CMK (cell line): Measurements from ENCODE around the gene TDO2.
"Not testable (repeated sequence)": the region's sequence is repeated elsewhere in the genome, so short reads cannot be mapped to it uniquely, and the experiment has no call there.

Experiments used
- DNase-seq: peaks from one replicate; pipeline ENCODE4 v3.0.0-alpha.2; 2010; ENCODE audit warnings: low read depth

Gene TDO2

DNA sequence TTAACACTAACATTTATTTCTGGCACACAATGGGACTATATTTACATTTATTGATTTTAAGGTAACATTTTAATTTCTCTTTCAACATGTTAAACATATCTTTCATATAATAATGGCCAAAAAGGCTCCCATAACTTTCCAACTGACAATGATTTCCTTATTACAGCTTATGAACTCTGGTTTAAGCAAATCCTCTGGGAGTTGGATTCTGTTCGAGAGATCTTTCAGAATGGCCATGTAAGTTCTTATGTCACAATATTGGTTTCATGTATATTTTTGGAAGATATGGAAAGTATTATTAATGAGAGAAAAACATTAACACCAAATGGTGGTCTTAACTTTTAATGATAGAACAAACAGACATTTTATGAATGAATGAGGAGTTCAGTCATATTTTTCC is 4.1 kb downstream of the TDO2 start:
- DNase-seq: no peak

DNA sequence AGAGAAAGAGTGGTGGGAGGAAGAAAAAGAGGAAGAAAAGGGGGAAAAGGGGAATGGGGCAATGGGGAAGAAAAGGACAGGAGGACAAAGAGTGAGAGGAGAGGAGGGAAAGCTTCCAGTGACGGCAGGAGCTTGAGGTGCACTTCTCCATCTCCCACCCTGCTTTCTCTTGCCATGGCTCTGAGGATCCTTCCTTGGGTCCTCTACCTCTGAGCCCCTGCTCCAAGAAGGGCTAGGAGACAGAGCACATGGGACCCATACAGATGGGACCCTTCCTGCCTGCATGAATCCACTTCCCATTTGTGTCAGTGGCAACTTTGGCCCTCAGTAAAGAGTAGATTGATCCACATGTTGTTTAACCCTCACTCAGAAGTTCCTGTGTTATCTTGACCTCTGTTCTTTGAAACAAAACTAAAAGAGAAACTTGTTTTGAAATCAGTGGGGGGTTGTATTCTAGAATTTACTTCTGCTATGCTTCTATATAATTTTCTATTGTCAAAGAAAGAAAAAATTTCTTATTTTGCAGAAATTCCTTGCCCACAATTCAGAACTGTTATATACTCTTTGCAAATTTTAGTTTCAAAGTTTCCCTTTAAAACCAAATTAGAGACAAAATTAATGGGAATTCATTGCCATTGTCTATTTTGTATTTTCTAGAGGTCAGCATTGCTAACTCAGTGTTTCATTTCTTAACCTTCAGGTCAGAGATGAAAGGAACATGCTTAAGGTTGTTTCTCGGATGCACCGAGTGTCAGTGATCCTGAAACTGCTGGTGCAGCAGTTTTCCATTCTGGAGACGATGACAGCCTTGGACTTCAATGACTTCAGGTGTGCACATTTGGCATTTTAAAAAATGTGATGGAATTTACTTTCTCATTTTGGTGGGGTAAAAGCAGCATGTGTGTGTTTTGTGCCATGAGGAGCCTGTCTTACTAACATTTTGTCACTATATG is 5.0 kb downstream of the TDO2 start:
- DNase-seq: no peak

- no peak for DNase-seq
These were observed 6.2 kb downstream of the TDO2 start for GRCh38 chr4:155909615-155910226.

DNA sequence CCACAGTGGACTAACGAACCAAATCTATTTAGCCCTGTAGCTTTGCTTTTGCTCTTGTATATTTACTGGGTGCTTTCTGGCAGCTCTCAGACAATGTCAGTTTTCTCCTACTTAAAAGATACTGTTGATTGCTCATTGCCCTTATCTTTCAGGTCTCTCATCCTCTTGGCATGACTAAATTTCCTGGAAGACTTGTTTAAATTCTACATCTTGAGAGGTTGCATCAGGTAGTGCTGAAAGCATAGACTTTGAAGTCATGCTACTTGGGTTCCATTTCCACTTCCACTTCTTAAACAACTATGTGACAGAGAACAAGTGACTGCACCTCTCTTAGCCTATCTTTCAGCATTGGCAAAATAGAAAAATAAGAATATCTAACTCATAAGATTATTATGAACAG is 8.4 kb downstream of the TDO2 start:
- no peak for DNase-seq

- DNase-seq: no peak
These were observed 11.3 kb downstream of the TDO2 start for GRCh38 chr4:155914782-155915181.

GRCh38 chr4:155921597-155921996 is 18.1 kb downstream of the TDO2 start:
- no peak for DNase-seq

DNA sequence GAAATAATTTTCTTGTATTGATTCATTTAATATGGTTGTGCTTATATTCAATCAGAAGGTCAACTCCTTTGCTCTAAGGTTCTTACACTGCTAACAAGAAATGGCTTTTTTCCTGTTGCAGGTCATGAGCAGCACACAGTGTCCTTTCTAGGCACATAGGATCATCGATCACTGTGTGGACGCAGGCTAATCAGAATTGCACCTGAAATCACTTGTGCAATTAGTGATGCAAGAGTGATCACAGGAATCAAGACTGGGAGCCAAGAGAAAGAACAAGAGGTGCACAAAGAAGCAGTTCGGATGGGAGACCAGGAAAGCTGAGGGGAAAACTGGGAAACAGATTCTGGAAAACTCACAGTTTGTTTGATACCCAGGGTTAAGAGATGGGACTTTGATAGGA is 21.1 kb downstream of the TDO2 start:
- no peak for DNase-seq

DNA sequence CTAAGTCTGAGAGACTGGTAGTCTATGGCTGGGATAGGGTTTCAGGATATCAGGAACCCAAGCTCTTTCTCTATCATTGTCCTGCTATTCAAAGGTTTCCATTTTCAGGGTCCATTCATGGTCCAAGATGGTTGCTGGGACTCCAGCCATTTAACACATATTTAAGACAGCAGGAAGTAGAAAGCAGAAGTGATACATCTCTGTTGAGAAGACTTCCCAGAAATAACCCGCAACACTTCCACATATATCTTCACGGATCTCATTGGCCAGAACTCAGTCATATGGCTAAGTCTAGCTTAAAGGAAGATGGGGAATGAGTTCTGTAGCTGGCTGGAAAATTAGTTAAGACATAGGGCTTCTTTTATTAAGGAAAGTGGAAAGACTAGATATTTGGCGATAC is 26.3 kb downstream of the TDO2 start:
- DNase-seq: no peak

DNA sequence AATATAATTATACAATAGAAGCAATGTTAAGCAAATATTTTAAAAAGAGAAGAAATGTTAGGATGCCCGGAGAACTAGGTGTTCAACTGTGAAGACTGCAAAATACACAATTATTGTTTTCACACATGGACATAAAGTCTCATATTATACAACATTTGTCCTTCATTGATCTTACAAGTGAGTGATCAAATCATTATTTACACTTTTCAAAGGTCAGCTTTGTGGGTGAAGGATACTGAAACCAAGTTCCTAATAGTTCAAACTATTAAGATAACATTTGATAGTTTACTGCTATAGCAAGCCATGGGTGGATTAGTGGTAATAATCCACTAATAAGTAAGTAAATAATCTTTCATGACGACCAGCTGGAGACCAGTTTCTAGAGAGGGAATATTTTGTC is 26.8 kb downstream of the TDO2 start:
- DNase-seq: no peak

DNA sequence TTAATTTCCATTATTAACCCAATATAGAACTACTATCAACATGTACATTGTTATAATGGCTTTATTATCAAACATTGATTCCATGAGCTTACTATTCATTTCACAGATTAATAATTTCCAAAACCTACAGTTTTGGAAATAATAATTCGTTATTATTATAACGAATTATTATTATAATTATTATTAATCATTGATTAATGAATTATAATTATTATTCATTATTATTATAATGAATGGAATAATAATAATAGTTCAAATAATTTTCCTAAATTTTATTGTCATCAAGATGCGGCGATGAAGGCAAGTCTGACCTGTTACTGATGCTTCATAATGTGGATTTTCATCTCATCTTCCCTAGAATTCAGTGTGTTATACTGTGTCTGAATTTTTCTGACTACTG is 28.1 kb downstream of the TDO2 start:
- DNase-seq: no peak

- DNase-seq: not testable (repeated sequence)
These were observed 31.1 kb downstream of the TDO2 start for GRCh38 chr4:155934634-155935033.

GRCh38 chr4:155935389-155935986 is 32.0 kb downstream of the TDO2 start:
- no peak for DNase-seq

DNA sequence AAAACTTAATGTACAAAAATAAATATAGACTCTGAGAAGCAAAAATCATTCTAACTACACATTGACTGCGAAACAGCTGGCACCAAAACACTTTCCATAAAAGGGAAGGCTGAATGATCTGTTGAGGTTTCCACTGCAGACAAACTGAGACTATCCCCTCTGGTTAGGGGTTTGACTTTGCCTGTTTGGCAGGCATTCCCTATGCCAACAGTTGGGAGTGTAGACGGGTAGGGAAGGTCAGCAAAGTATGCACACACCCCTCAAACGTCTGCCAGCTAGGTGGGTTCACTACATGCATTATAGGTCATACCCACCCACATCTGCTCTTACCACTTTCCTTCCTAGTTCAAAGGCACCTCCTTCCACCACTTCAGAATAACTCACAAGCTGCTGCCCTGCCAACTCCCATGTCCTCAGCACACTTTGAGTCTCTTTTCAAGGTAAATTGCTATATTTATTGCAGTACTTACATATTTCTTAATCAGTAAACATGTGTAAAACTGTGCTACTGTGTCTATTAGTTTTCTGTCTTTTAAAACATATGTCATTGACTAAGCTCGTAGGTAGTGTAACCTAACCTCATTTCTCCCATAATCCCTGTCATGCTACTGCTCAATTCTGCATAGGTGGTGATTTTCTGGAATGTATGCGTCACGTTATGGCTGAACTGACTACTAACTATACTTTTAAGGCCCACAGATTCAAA is 37.7 kb downstream of the TDO2 start:
- no peak for DNase-seq

DNA sequence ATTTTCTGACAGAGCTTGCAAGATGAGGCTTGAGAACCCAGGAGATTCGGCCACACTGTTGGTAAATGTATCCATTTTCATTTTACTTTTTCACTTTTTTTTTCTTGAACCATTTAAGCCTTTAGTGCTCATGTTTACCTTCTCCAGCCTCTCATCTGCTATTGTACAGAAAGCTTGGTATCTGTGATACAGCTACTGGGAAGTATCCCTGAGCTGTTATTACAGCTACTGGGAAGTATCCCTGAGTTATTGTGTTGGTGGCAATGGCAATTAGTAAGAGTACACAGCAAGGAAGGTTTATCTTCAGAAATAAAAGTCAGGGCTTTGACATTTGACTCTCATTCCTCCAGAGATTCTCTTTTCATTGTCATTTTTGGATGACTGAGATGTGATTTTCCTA is 38.3 kb downstream of the TDO2 start:
- no peak for DNase-seq

- DNase-seq: no peak
These were observed 40.3 kb downstream of the TDO2 start for GRCh38 chr4:155943605-155944291.

GRCh38 chr4:155944516-155944915 is 41.0 kb downstream of the TDO2 start:
- DNase-seq: no peak

- no peak for DNase-seq
These were observed 43.0 kb downstream of the TDO2 start for GRCh38 chr4:155946486-155946885.

- no peak for DNase-seq
These were observed 45.0 kb downstream of the TDO2 start for GRCh38 chr4:155948541-155948940.

GRCh38 chr4:155950461-155950860 is 47.0 kb downstream of the TDO2 start:
- no peak for DNase-seq

GRCh38 chr4:155952501-155952901 is 49.0 kb downstream of the TDO2 start:
- no peak for DNase-seq

- DNase-seq: peak; percentile 31
These were observed 49.9 kb downstream of the TDO2 start, which contains the start of gene CTSO for GRCh38 chr4:155953151-155954117. Gene CTSO (minus strand): TSS chr4:155953866. CDS start chr4:155953847, 19 bp downstream.
